ENCODE results near the gene PSME4. TPM values are rescaled to one million over a fixed set of nuclear protein-coding genes. Genes with fewer than 3 reads are reported as not detected.
"Not testable (repeated sequence)": the region's sequence is repeated elsewhere in the genome, so short reads cannot be mapped to it uniquely, and the experiment has no call there.

Gene PSME4
- polyA plus RNA-seq, 1 donor from 2014 or later = 6.3 TPM

GRCh38 chr2:53941749-53942148 lies 29.0 kb downstream of the PSME4 start:
- H3K27me3 Mint-ChIP-seq = no peaks in the 10 kb centered on the region
- peaks cover 5% of the 10 kb centered on the region for H3K36me3 Mint-ChIP-seq
- H3K27ac Mint-ChIP-seq = no peak overlapping the region
- H3K9me3 Mint-ChIP-seq = no peaks in the 10 kb centered on the region
- no peak overlapping the region for H3K4me3 Mint-ChIP-seq
- H3K4me1 Mint-ChIP-seq = peaks cover 25 to 44% (median 40%) of the 10 kb centered on the region in 3 donors

- Mint-ChIP-seq H3K4me1 (peaks cover 14 to 26% (median 24%) of the 10 kb centered on the region in 3 donors), H3K4me3 (no peak overlapping the region), H3K36me3 (peaks cover 4% of the 10 kb centered on the region), H3K27me3 (no peaks in the 10 kb centered on the region), H3K27ac (peak overlapping the region in 1 of 3 donors; percentile 40), H3K9me3 (no peaks in the 10 kb centered on the region)
These were observed 31.1 kb downstream of the PSME4 start for GRCh38 chr2:53939656-53940055.

- Mint-ChIP-seq H3K9me3 (no peaks in the 10 kb centered on the region), H3K4me1 (peaks cover 14 to 26% (median 22%) of the 10 kb centered on the region in 3 donors), H3K27ac (no peak overlapping the region), H3K4me3 (no peak overlapping the region), H3K36me3 (peaks cover 4% of the 10 kb centered on the region), H3K27me3 (no peaks in the 10 kb centered on the region)
These were observed 31.9 kb downstream of the PSME4 start for GRCh38 chr2:53938904-53939303.

- Mint-ChIP-seq H3K4me3 (no peak overlapping the region), H3K4me1 (peaks cover 0 to 5% (median 1%) of the 10 kb centered on the region in 3 donors), H3K9me3 (peaks cover 0 to 2% (median 0%) of the 10 kb centered on the region in 3 donors), H3K36me3 (peaks cover 5% of the 10 kb centered on the region), H3K27me3 (no peaks in the 10 kb centered on the region), H3K27ac (peak overlapping the region in 1 of 3 donors; percentile 57)
These were observed 37.5 kb downstream of the PSME4 start for GRCh38 chr2:53933329-53933728.

- H3K36me3 Mint-ChIP-seq = peaks cover 18% of the 10 kb centered on the region
These were observed 44.5 kb downstream of the PSME4 start for GRCh38 chr2:53926321-53926720.

GRCh38 chr2:53913721-53914120 lies 57.1 kb downstream of the PSME4 start:
- peaks cover 8% of the 10 kb centered on the region for H3K36me3 Mint-ChIP-seq
- H3K9me3 Mint-ChIP-seq = no peaks in the 10 kb centered on the region
- H3K4me3 Mint-ChIP-seq = no peak overlapping the region
- no peak overlapping the region for H3K27ac Mint-ChIP-seq
- H3K27me3 Mint-ChIP-seq = no peaks in the 10 kb centered on the region
- peaks cover 4 to 7% (median 7%) of the 10 kb centered on the region in 3 donors for H3K4me1 Mint-ChIP-seq

More at GRCh38 chr2:53926321-53926720, 44.5 kb downstream of the PSME4 start:
- not testable (repeated sequence) for H3K27me3 Mint-ChIP-seq, H3K4me3 Mint-ChIP-seq, H3K4me1 Mint-ChIP-seq, H3K9me3 Mint-ChIP-seq
- peak overlapping the region in 1 of 3 donors; percentile 16 for H3K27ac Mint-ChIP-seq

GRCh38 chr2:53911434-53912189 lies 59.2 kb downstream of the PSME4 start:
- H3K27ac Mint-ChIP-seq = no peak overlapping the region
- peaks cover 16% of the 10 kb centered on the region for H3K36me3 Mint-ChIP-seq
- H3K27me3 Mint-ChIP-seq = no peaks in the 10 kb centered on the region
- no peak overlapping the region for H3K4me3 Mint-ChIP-seq
- H3K4me1 Mint-ChIP-seq = peaks cover 4 to 7% (median 7%) of the 10 kb centered on the region in 3 donors
- no peaks in the 10 kb centered on the region for H3K9me3 Mint-ChIP-seq

GRCh38 chr2:53907582-53907981 lies 63.2 kb downstream of the PSME4 start:
- Mint-ChIP-seq H3K36me3 (peaks cover 14% of the 10 kb centered on the region), H3K4me1 (peaks cover 0 to 3% (median 2%) of the 10 kb centered on the region in 3 donors), H3K27ac (no peak overlapping the region), H3K27me3 (no peaks in the 10 kb centered on the region), H3K4me3 (no peak overlapping the region), H3K9me3 (no peaks in the 10 kb centered on the region)

- H3K9me3 Mint-ChIP-seq = no peaks in the 10 kb centered on the region
- H3K36me3 Mint-ChIP-seq = peaks cover 13% of the 10 kb centered on the region
- peaks cover 0 to 1% (median 0%) of the 10 kb centered on the region in 3 donors for H3K4me1 Mint-ChIP-seq
- no peak overlapping the region for H3K27ac Mint-ChIP-seq
- H3K4me3 Mint-ChIP-seq = no peak overlapping the region
- H3K27me3 Mint-ChIP-seq = no peaks in the 10 kb centered on the region
These were observed 65.4 kb downstream of the PSME4 start for GRCh38 chr2:53905396-53905795.

- Mint-ChIP-seq H3K27me3 (no peaks in the 10 kb centered on the region), H3K4me3 (peak overlapping the region in 1 of 4 donors; percentile 3), H3K4me1 (no peaks in the 10 kb centered on the region), H3K27ac (peak overlapping the region in 2 of 3 donors; percentile 7 to 24), H3K9me3 (no peaks in the 10 kb centered on the region), H3K36me3 (peaks cover 11% of the 10 kb centered on the region)
These were observed 67.8 kb downstream of the PSME4 start for GRCh38 chr2:53903011-53903410.

GRCh38 chr2:53901192-53901591 lies 69.6 kb downstream of the PSME4 start:
- Mint-ChIP-seq H3K27ac (no peak overlapping the region), H3K4me1 (no peaks in the 10 kb centered on the region), H3K27me3 (no peaks in the 10 kb centered on the region), H3K4me3 (no peak overlapping the region), H3K9me3 (no peaks in the 10 kb centered on the region), H3K36me3 (peaks cover 6% of the 10 kb centered on the region)

GRCh38 chr2:53896864-53897263 lies 73.9 kb downstream of the PSME4 start:
- no peaks in the 10 kb centered on the region for H3K4me1 Mint-ChIP-seq
- H3K27ac Mint-ChIP-seq = no peak overlapping the region
- H3K9me3 Mint-ChIP-seq = no peaks in the 10 kb centered on the region
- H3K4me3 Mint-ChIP-seq = no peak overlapping the region
- H3K36me3 Mint-ChIP-seq = peaks cover 13% of the 10 kb centered on the region
- H3K27me3 Mint-ChIP-seq = no peaks in the 10 kb centered on the region

- Mint-ChIP-seq H3K9me3 (no peaks in the 10 kb centered on the region), H3K27me3 (no peaks in the 10 kb centered on the region), H3K4me1 (peaks cover 0 to 2% (median 0%) of the 10 kb centered on the region in 3 donors), H3K4me3 (no peak overlapping the region), H3K36me3 (peaks cover 11% of the 10 kb centered on the region), H3K27ac (no peak overlapping the region)
These were observed 84.2 kb downstream of the PSME4 start for GRCh38 chr2:53886406-53887280.

- peaks cover 0 to 2% (median 0%) of the 10 kb centered on the region in 3 donors for H3K4me1 Mint-ChIP-seq
- no peak overlapping the region for H3K4me3 Mint-ChIP-seq
- no peaks in the 10 kb centered on the region for H3K27me3 Mint-ChIP-seq
- no peak overlapping the region for H3K27ac Mint-ChIP-seq
- H3K9me3 Mint-ChIP-seq = no peaks in the 10 kb centered on the region
- H3K36me3 Mint-ChIP-seq = peaks cover 10% of the 10 kb centered on the region
These were observed 85.9 kb downstream of the PSME4 start for GRCh38 chr2:53884883-53885282.

- peaks cover 0 to 2% (median 0%) of the 10 kb centered on the region in 3 donors for H3K4me1 Mint-ChIP-seq
- no peaks in the 10 kb centered on the region for H3K27me3 Mint-ChIP-seq
- no peak overlapping the region for H3K4me3 Mint-ChIP-seq
- no peaks in the 10 kb centered on the region for H3K9me3 Mint-ChIP-seq
- peaks cover 7% of the 10 kb centered on the region for H3K36me3 Mint-ChIP-seq
- H3K27ac Mint-ChIP-seq = peak overlapping the region in 2 of 3 donors; percentile 44 to 61
These were observed 88.8 kb downstream of the PSME4 start for GRCh38 chr2:53881986-53882385.

All from IgD-negative memory B cell (primary cell).